Stimulated activated CD8-positive, alpha-beta memory T cell treated with anti-CD3 and anti-CD28 coated beads, Interleukin-7, amount 100 ng/mL, for 24 hours (primary cell): ENCODE data around the gene HEXIM1.

ENCODE experiments used
- DNase-seq: peaks from one replicate; pipeline ENCODE4 v3.0.0-alpha.2; 2020; ENCODE audit warnings: low read depth

The HEXIM1 gene

GRCh38 chr17:45172232-45172540 is 23.9 kb downstream of the HEXIM1 start:
- DNase-seq, result no peak

DNA sequence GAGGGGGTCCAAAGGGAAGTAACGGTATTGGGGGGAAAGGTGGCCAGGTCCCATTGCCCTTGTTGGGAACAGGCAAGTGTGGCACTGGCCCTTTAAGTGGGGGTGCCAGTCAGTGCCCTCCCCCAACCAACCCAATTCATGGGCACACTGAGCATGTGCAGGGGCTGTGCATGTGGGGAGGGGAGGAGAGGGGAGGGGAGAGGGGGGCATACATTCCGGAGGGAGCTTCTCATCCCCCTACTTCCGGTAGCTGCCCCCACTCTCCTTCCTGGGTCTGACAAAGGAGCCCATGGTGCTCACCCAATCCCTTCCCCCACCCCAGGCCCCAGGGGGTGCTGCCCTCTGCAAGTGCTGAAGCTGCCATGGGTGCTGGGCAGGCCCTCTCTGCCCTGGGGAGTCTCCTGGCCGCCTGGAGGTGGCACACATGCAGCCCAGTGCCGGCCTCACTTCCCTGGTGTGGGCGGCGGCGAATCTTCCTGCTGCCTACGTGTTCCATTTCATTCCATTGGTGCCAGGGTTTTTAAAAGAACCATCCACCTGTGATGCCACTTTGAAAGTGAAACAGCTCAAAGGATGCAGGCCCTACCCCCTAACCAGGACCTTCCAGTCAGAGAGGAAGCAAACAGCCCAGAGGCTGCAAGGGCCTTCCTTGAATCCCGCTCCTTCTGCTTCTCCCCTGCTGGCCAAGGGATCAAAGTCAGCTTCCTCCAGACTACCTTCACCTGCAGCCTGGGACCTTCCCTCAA is 24.4 kb downstream of the HEXIM1 start:
- DNase-seq, result peak; percentile 33

DNA sequence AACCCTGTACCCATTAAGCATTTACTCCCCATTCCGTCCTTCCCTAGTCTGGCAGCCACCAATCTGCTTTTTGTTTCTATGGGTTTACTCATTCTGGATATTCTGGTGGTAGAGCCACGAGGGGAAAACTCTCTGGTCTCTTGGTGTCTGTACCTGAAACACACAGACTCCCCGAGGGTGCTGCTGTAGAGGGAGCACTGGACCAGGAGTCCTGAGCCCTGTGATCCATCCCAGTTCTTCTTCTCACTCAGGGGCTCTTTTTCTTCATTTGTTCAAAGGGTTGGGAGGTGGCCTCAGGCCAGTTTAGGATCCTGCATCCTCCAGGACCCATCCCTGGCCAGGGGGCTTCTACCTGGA is 27.5 kb downstream of the HEXIM1 start:
- no peak for DNase-seq

DNA sequence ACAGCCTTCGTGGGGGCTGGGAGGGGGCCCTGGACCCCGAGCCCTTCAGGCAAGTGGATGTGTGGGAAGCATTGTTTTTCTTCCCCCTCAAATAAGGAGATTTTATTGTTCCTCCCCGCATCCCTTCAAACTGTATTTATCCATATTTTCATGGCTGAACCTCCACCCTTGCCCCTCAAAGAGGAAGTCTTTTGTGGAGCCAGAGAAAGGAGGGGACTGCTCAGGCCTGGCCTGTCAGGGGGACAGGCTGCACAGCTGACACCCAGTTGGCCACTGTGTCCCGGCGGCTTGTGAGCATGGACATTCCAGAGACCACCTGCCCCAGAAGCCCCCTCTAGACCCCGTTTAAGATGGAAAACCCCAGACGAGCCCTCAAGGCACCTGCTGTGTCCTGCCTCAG is 29.3 kb downstream of the HEXIM1 start:
- DNase-seq, result no peak

GRCh38 chr17:45184144-45184543 is 35.9 kb downstream of the HEXIM1 start:
- DNase-seq, result no peak

GRCh38 chr17:45186801-45187354 is 38.6 kb downstream of the HEXIM1 start:
- DNase-seq, result no peak

DNA sequence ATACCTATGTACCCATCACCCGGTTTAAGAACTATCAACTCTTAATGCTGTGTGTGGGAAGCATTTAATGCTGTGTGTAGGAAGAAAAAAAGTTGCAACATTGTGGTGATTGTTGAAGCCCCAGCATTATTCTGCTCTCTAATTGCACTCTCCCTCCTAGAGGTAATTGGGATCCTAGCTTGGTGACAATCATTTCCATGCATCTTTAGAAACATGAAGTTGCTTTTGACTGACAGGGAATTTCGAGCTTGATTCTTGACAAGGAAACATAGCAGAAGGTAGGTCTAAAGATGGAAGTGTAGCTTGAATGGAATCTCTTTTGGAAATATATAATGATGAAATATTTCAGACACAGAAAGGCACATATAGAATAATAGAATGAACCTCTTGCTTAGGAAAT is 40.7 kb downstream of the HEXIM1 start:
- no peak for DNase-seq

- no peak for DNase-seq
Observed at GRCh38 chr17:45190503-45191255, 42.4 kb downstream of the HEXIM1 start.

GRCh38 chr17:45195424-45195823 is 47.1 kb downstream of the HEXIM1 start:
- DNase-seq, result no peak

DNA sequence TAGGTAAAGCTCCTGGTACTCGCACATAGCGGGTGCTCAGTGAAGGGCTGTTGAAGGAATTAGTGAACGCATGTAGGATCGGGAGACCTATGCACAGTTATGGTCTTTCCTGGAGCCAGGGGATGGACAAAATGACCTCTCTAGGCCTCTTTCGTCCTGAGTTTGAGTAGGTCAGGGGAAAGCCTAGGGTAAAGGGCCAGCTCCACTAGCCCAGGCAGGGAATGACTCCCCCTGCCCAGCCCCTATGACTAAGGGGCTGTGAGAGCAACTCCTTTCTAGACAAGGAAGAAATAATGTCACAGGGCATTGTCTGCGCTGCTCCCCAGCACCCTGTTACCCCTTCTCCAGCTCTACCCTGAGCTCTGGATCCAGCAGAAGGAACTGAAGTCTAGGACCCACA is 48.8 kb downstream of the HEXIM1 start:
- DNase-seq, result no peak

DNA sequence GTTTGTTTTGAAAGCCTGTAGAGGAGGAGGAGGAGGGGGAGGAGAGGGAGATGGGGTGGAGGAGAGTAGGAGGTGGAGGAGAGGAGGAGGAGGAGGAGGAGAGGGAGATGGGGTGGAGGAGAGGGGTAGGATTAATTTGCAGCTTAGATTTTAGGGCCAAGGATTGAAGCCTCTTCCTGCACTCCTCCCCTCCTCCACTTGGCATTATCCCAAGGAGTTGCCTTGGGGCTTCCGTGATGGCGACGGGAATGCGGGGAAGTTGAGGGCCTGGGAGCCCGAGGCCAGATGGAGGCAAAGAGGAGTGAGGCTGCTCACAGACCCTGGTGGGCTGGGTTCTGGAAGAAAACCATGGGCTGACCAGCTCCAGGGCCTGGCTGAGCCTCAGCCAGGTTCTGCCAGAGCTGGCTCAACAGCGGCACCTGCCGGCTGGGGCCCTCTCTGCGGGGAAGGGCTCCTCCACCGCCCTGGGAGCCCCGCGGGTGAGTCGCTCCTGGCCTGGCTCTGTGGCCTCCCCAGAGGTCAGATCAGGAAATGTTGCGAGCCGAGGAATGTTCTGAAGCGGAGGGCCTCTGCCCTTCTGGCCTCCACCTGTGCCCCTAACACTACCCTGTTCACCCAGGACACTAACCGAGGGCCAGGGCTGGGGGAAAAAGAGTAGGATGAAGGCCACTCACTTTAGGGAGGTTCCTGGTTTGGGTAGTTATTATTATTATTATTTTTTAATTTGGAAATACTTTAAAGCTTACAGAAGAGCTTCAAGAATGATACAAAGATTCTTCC is 49.5 kb downstream of the HEXIM1 start:
- DNase-seq, result peak; percentile 82

GRCh38 chr17:45200701-45201100 is 52.4 kb downstream of the HEXIM1 start:
- DNase-seq, result no peak

DNA sequence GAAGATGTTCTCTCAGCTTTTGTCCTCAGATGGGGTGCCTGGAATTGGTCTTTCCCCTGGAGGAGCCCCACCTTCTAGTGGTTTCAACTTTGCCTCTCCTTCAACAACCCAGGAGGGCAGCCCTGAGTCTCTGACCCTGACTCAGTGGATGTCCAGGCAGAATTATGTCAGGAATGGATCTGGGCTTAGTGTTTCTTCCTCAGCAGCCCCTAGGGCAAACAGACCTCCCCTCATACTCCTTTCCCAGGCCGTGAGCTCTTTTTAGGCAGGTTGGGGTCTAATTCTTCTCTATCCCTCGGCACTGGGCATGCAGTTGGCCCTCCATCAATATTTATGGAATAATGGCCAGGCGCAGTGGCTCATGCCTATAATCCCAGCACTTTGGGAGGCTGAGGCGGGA is 53.2 kb downstream of the HEXIM1 start:
- no peak for DNase-seq
